GM12801 (cell line): Measurements from ENCODE around the gene LBHD2.

Experiments used
- CTCF ChIP-seq: IDR thresholded peaks from one replicate; pipeline ENCODE4 v1.5.1; 2011; ENCODE audit warnings: control low read depth; ENCODE audit not compliant: insufficient read length; ENCODE audit errors: extremely low read depth

Gene LBHD2

GRCh38 chr14:103064978-103065377 lies 19.0 kb upstream of the LBHD2 start:
- TF ChIP-seq CTCF = no peak

GRCh38 chr14:103065861-103066260 lies 18.1 kb upstream of the LBHD2 start:
- no peak for TF ChIP-seq CTCF

GRCh38 chr14:103066399-103066798 lies 17.6 kb upstream of the LBHD2 start:
- no peak for TF ChIP-seq CTCF

- TF ChIP-seq CTCF = no peak
Observed at GRCh38 chr14:103067231-103067954, 16.6 kb upstream of the LBHD2 start.

GRCh38 chr14:103068351-103069073 lies 15.5 kb upstream of the LBHD2 start:
- TF ChIP-seq CTCF = no peak

GRCh38 chr14:103070263-103070885 lies 13.6 kb upstream of the LBHD2 start:
- no peak for TF ChIP-seq CTCF

- no peak for TF ChIP-seq CTCF
Observed at GRCh38 chr14:103070971-103071542, 13.0 kb upstream of the LBHD2 start.
